22Rv1 (cell line): Measurements from ENCODE around the gene KLRC1.
A peak's percentile ranks its signal among the peaks of the same experiment; 100 is the strongest.

Experiments used
- H3K27ac ChIP-seq: fragments of 450-650 bp; 2 replicates; pipeline ENCODE4 v1.5.1; 2017
- ZFX ChIP-seq: fragments of 450-650 bp; IDR thresholded peaks from 2 replicates; pipeline ENCODE4 v1.6.1; 2017; ENCODE audit warnings: antibody characterized with exemption, borderline replicate concordance
- TF ChIP-seq, protein P1 (sequence below): fragments of 450-650 bp; IDR thresholded peaks from 2 replicates; pipeline ENCODE4 v1.5.1; 2017; ENCODE audit warnings: mild to moderate bottlenecking

KLRC1 gene

DNA sequence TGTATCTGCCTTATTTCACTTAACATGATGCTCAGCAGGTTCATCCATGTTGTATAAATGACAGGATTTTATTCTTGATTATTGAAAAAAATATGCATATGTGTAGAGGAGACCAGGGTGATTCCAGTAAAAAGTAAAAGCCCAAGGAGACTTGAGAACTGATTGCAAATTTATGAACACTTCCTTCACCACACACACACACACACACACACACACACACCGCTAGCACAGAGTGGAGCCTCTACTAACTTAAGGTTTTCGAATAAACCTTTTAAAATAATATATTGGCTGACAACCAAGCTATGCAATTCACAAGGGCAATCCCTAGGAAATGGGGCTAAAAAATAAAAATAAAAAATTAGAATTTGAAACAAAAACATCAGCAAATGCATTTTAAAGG is 55.0 kb downstream of the KLRC1 start:
- no peak overlapping the region for H3K27ac ChIP-seq
- TF ChIP-seq ZFX = no peak
- TF ChIP-seq, protein P1, sequence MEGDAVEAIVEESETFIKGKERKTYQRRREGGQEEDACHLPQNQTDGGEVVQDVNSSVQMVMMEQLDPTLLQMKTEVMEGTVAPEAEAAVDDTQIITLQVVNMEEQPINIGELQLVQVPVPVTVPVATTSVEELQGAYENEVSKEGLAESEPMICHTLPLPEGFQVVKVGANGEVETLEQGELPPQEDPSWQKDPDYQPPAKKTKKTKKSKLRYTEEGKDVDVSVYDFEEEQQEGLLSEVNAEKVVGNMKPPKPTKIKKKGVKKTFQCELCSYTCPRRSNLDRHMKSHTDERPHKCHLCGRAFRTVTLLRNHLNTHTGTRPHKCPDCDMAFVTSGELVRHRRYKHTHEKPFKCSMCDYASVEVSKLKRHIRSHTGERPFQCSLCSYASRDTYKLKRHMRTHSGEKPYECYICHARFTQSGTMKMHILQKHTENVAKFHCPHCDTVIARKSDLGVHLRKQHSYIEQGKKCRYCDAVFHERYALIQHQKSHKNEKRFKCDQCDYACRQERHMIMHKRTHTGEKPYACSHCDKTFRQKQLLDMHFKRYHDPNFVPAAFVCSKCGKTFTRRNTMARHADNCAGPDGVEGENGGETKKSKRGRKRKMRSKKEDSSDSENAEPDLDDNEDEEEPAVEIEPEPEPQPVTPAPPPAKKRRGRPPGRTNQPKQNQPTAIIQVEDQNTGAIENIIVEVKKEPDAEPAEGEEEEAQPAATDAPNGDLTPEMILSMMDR = no peak

DNA sequence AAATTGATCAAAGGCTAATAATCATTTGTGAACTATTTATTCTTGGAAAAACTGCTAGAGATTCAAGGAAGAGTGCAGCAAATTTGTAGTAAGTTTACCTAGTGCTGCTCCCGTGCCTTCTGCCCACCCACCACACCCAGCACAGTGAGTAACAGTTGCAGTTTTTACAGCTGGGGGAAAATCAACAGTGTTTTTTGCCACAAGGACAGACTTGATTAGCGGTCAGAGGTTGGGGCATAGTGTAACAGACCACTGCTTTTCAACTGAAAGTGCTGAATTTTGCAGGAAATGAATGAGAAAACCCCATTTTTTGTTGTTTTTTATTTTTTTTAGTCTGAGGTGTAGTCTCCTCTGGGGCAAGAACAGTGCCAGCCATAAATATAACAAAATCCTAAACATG is 55.9 kb downstream of the KLRC1 start:
- no peak overlapping the region; the same call in 1 of the 2 replicates for H3K27ac ChIP-seq
- TF ChIP-seq, protein P1 = no peak
- no peak for TF ChIP-seq ZFX

DNA sequence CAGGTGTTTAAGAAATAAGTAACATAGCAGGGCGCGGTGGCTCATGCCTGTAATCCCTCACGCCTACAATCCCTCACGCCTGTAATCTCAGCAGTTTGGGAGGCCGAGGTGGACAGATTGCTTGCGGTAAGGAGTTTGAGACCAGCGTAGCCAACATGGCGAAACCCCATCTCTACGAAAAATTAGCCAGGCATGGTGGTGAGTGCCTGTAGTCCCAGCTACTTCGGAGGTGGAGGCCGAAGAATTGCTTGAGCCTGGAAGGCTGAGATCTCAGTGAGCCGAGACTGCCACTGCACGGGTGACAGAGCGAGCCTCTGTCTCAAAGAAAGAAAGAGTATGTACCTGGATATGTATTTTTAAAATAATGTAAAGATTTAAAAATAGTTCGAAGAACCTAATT is 57.0 kb downstream of the KLRC1 start:
- peak overlapping the region; percentile 84 for H3K27ac ChIP-seq
